ENCODE measurements around the gene GALNT16. TPM values are rescaled to one million over a fixed set of nuclear protein-coding genes. Genes with fewer than 3 reads are reported as not detected.
A peak's percentile ranks its signal among the peaks of the same experiment; 100 is the strongest.

GALNT16 gene
- total and polyA plus RNA-seq, 2 of the 8 experiments (the other 6 are each of a cell fraction or from before 2014, with no cell fraction given): 5.4 to 6.3 TPM

GRCh38 chr14:69263364-69263763 lies 3.4 kb downstream of the GALNT16 start:
- FAIRE-seq: no peak
- H2BK12ac ChIP-seq (ENCODE audit: low read depth, low read length): no peak overlapping the region
- H3K23ac ChIP-seq (ENCODE audit: insufficient read length): no peak overlapping the region
- H3K4ac ChIP-seq (replicated peaks; ENCODE audit: insufficient read length, low read depth, low read length): no peak overlapping the region
- no peak overlapping the region for H3K27ac ChIP-seq (ENCODE audit: low read depth, low read length)
- TF ChIP-seq RNF2 (IDR thresholded peaks at IDR 0.05; ENCODE audit: borderline replicate concordance, low read depth, low read length, missing control alignments, poor library complexity, severe bottlenecking) (no peak), POLR2AphosphoS5 (IDR thresholded peaks at IDR 0.05; ENCODE audit: low read depth, low read length) (no peak), RXRA (IDR thresholded peaks at IDR 0.05; ENCODE audit: insufficient read depth, low read depth, low read length) (no peak), ZNF274 (IDR thresholded peaks at IDR 0.05; ENCODE audit: borderline replicate concordance, extremely low read depth, low read length) (no peak), CBX8 (IDR thresholded peaks at IDR 0.05; ENCODE audit: borderline replicate concordance, low read depth, low read length) (no peak)
- H2AFZ ChIP-seq (ENCODE audit: low read length): no peak overlapping the region
- H2BK5ac ChIP-seq (ENCODE audit: low read depth, low read length): 0 out of 2 replicates have a peak overlapping the region, but pooled peaks have one; percentile 13
- no peak overlapping the region for H2BK120ac ChIP-seq (replicated peaks; ENCODE audit: low read depth, low read length)
- H3K79me1 ChIP-seq (ENCODE audit: low read depth, low read length): no peaks in the 10 kb centered on the region
- no peak overlapping the region for H2BK15ac ChIP-seq (ENCODE audit: low read length)
- ChIA-PET POLR2A (ENCODE audit: partially characterized antibody) (interaction anchor here (1.5 to 2.9 kb wide), 2 partner anchors 12 to 134 kb away, joined by 5 to 8 read pairs; no protein-coding TSS in a partner anchor), CTCF (ENCODE audit: partially characterized antibody) (interaction anchor here (0.9 to 7.0 kb wide), 15 partner anchors 9 to 103 kb away, joined by 3 to 46 read pairs (median 6); no protein-coding TSS in a partner anchor)
- H3K36me3 ChIP-seq (ENCODE audit: control insufficient read depth in 2 of 4, insufficient read depth in 4 of 4, low read length in 3 of 4): no peaks in the 10 kb centered on the region
- H4K91ac ChIP-seq (replicated peaks; ENCODE audit: insufficient read length, low read length): no peak overlapping the region
- H2BK20ac ChIP-seq (ENCODE audit: low read length): no peak overlapping the region
- H3K27me3 ChIP-seq (replicated peaks in 1 of 4; ENCODE audit: control insufficient read depth in 3 of 4, extremely low read depth in 1 of 4, insufficient read depth in 3 of 4, low read length in 3 of 4): peaks cover 7 to 38% (median 27%) of the 10 kb centered on the region in 4 experiments; a peak in 6 of 7 replicates
- H3K56ac ChIP-seq (replicated peaks; ENCODE audit: insufficient read length, low read depth, low read length): no peak overlapping the region
- H3K4me1 ChIP-seq (replicated peaks in 1 of 4; ENCODE audit: control insufficient read depth in 3 of 4, insufficient read depth in 4 of 4, low read length in 3 of 4): peaks cover 5 to 13% (median 9%) of the 10 kb centered on the region in 4 experiments
- H3K9ac ChIP-seq (replicated peaks in 1 of 4; ENCODE audit: extremely low read depth in 1 of 4, low read depth in 3 of 4, low read length in 3 of 4): no peak overlapping the region
- no peak overlapping the region for H2AK5ac ChIP-seq (ENCODE audit: low read depth, low read length)
- H4K5ac ChIP-seq (ENCODE audit: insufficient read length, low read depth, low read length): no peak overlapping the region
- no peaks in the 10 kb centered on the region for H4K20me1 ChIP-seq (replicated peaks in 1 of 2; ENCODE audit: control insufficient read depth in 1 of 2, insufficient read depth in 2 of 2, low read length in 2 of 2)
- no peak for DNase-seq (ENCODE audit: low read depth in 1 of 2, low spot score in 2 of 2)
- no peak overlapping the region for H3K4me3 ChIP-seq (ENCODE audit: extremely low read depth in 1 of 4, insufficient read depth in 2 of 4, low read depth in 3 of 4, low read length in 4 of 4)
- H4K8ac ChIP-seq (ENCODE audit: extremely low read depth, insufficient read depth, low read length): no peak overlapping the region
- H3K14ac ChIP-seq (ENCODE audit: insufficient read length): no peak overlapping the region
- 98% methylated on average over 6 of the region's 6 CpGs; no CpG with 5 or more reads in 1 of the 2 experiments for WGBS, 2 experiments (ENCODE audit: extremely low coverage in 1 of 2, insufficient coverage in 1 of 2, insufficient read length in 1 of 2, insufficient replicate concordance in 2 of 2, low coverage in 1 of 2, low lambda C conversion rate in 2 of 2, missing lambda C conversion rate in 1 of 2)
- peaks cover 21% of the 10 kb centered on the region for H3K23me2 ChIP-seq (ENCODE audit: low read depth, low read length)
- H3K4me2 ChIP-seq (ENCODE audit: insufficient read depth in 1 of 2, low read depth in 2 of 2, low read length in 2 of 2): no peak overlapping the region
- H3K79me2 ChIP-seq (ENCODE audit: control insufficient read depth in 1 of 2, insufficient read depth in 2 of 2, low read length in 2 of 2): no peaks in the 10 kb centered on the region
- no peaks in the 10 kb centered on the region for H3K9me3 ChIP-seq (ENCODE audit: insufficient read depth in 2 of 2, low read depth in 1 of 2, low read length in 1 of 2)
- H3K18ac ChIP-seq (ENCODE audit: extremely low read depth, low read length): no peak overlapping the region

Data from H1 (cell line).